Measurements from ENCODE around the gene MAP3K6.
A peak's percentile ranks its signal among the peaks of the same experiment; 100 is the strongest.

The MAP3K6 gene

GRCh38 chr1:27321813-27322568, 44.8 kb downstream of the MAP3K6 start, which contains the start of gene TMEM222:
TMEM222 (plus strand) TSS chr1:27322163; CDS start chr1:27322198, 35 bp downstream.
- peak; percentile 98 to 100 (median 99) for DNase-seq
- intact Hi-C loops (cut with DNase I): loop anchor here (2.0 kb wide), 1 partner anchor 87 kb away; the partner anchor contains the start of gene WDTC1

- DNase-seq: peak in 1 of 10 donors; percentile 17
- intact Hi-C loops (cut with DNase I): no loop called here
Observed at GRCh38 chr1:27318596-27318995, 48.2 kb downstream of the MAP3K6 start.

- intact Hi-C loops (cut with DNase I): no loop called here
- DNase-seq: peak in 1 of 10 donors; percentile 5
Observed at GRCh38 chr1:27318136-27318535, 48.6 kb downstream of the MAP3K6 start.

- DNase-seq: no peak
- intact Hi-C loops (cut with DNase I): no loop called here
Observed at GRCh38 chr1:27316860-27317259, 49.9 kb downstream of the MAP3K6 start.

- peak in 1 of 10 donors; percentile 16 for DNase-seq
- intact Hi-C loops (cut with DNase I): no loop called here
Observed at GRCh38 chr1:27314737-27315136, 52.0 kb downstream of the MAP3K6 start.

- DNase-seq: peak in 1 of 10 donors; percentile 2
- intact Hi-C loops (cut with DNase I): no loop called here
Observed at GRCh38 chr1:27314169-27314568, 52.6 kb downstream of the MAP3K6 start.

GRCh38 chr1:27307874-27308598, 58.7 kb downstream of the MAP3K6 start:
- DNase-seq: peak in 1 of 10 donors; percentile 57

GRCh38 chr1:27306892-27307761, 59.6 kb downstream of the MAP3K6 start:
- DNase-seq: peak in 1 of 10 donors; percentile 50
- intact Hi-C loops (cut with DNase I): no loop called here

More at GRCh38 chr1:27307874-27308598, 58.7 kb downstream of the MAP3K6 start:
- intact Hi-C loops (cut with DNase I): no loop called here

- peak in 1 of 10 donors; percentile 64 for DNase-seq
- intact Hi-C loops (cut with DNase I): no loop called here
Observed at GRCh38 chr1:27306071-27306470, 60.7 kb downstream of the MAP3K6 start.
